Measurements from ENCODE around the gene ABCD1.
A peak's percentile ranks its signal among the peaks of the same experiment; 100 is the strongest.
"Not testable (repeated sequence)": the region's sequence is repeated elsewhere in the genome, so short reads cannot be mapped to it uniquely, and the experiment has no call there.

The ABCD1 gene

GRCh38 chrX:153714256-153714655 is 10.4 kb upstream of the ABCD1 start:
- DNase-seq: no peak

- no peak for DNase-seq
These were observed 7.2 kb upstream of the ABCD1 start for GRCh38 chrX:153717445-153717844.

- DNase-seq: no peak
These were observed 5.4 kb upstream of the ABCD1 start for GRCh38 chrX:153719238-153719637.

- DNase-seq: no peak
These were observed 5.0 kb upstream of the ABCD1 start for GRCh38 chrX:153719701-153720100.

GRCh38 chrX:153722704-153723350 is 1.8 kb upstream of the ABCD1 start:
- DNase-seq: no peak

GRCh38 chrX:153723351-153724251 is 1.1 kb upstream of the ABCD1 start:
- DNase-seq: peak; percentile 70

- no peak for DNase-seq
These were observed 579 bp downstream of the ABCD1 start for GRCh38 chrX:153725039-153725831.

GRCh38 chrX:153725832-153726285 is 1.2 kb downstream of the ABCD1 start:
- no peak for DNase-seq

- peak; percentile 94 for DNase-seq
These were observed 1.8 kb downstream of the ABCD1 start for GRCh38 chrX:153726286-153727122.

- DNase-seq: no peak
These were observed 2.7 kb downstream of the ABCD1 start for GRCh38 chrX:153727123-153727931.

- no peak for DNase-seq
These were observed 3.4 kb downstream of the ABCD1 start for GRCh38 chrX:153728095-153728494.

GRCh38 chrX:153728951-153729631 is 4.4 kb downstream of the ABCD1 start:
- DNase-seq: no peak

GRCh38 chrX:153730115-153730514 is 5.5 kb downstream of the ABCD1 start:
- not testable (repeated sequence) for DNase-seq

GRCh38 chrX:153731117-153731844 is 6.6 kb downstream of the ABCD1 start:
- no peak for DNase-seq

- no peak for DNase-seq
These were observed 7.2 kb downstream of the ABCD1 start for GRCh38 chrX:153731845-153732215.

- no peak for DNase-seq
These were observed 7.7 kb downstream of the ABCD1 start for GRCh38 chrX:153732401-153732800.

- DNase-seq: no peak
These were observed 9.1 kb downstream of the ABCD1 start for GRCh38 chrX:153733651-153734240.

GRCh38 chrX:153734871-153735270 is 10.2 kb downstream of the ABCD1 start:
- DNase-seq: no peak

GRCh38 chrX:153735274-153735673 is 10.6 kb downstream of the ABCD1 start:
- no peak for DNase-seq
